ENCODE results near the gene MTHFD2. TPM values are rescaled to one million over a fixed set of nuclear protein-coding genes. Genes with fewer than 3 reads are reported as not detected.

MTHFD2 gene
- total and polyA plus RNA-seq, 2 donors (not counting 1 experiment from before 2014, with no cell fraction given) = 9.5 to 18.0 TPM

GRCh38 chr2:74249406-74250122 lies 51.1 kb downstream of the MTHFD2 start:
- no peaks in the 10 kb centered on the region for H3K27me3 ChIP-seq (replicated peaks in 1 of 4; ENCODE audit: control extremely low read depth in 1 of 4, control insufficient read depth in 3 of 4, insufficient read depth in 4 of 4, low read length in 3 of 4)
- H3K4me3 ChIP-seq (ENCODE audit: control extremely low read depth in 1 of 5, extremely low read depth in 1 of 5, insufficient read depth in 1 of 5, low read depth in 2 of 5, low read length in 4 of 5) = no peak overlapping the region
- no peaks in the 10 kb centered on the region for H4K20me1 ChIP-seq (ENCODE audit: control insufficient read depth, insufficient read depth, low read length, poor library complexity, severe bottlenecking)
- H3K27ac ChIP-seq (ENCODE audit: low read length in 2 of 2) = no peak overlapping the region
- TF ChIP-seq CTCF (IDR thresholded peaks at IDR 0.05) (no peak), EZH2 (IDR thresholded peaks at IDR 0.05; ENCODE audit: borderline replicate concordance, insufficient read depth, low read depth, low read length, poor library complexity, severe bottlenecking) (no peak)
- Mint-ChIP-seq H3K27ac (no peak overlapping the region), H3K4me3 (no peak overlapping the region), H3K9me3 (ENCODE audit: insufficient read depth) (no peaks in the 10 kb centered on the region), H3K27me3 (no peaks in the 10 kb centered on the region), H3K4me1 (peaks cover 6% of the 10 kb centered on the region)
- DNase-seq (peak; percentile 17), ATAC-seq (ENCODE audit: low read depth) (no peak)
- no peaks in the 10 kb centered on the region for H3K36me3 ChIP-seq (replicated peaks in 1 of 2; ENCODE audit: control extremely low read depth in 1 of 2, control insufficient read depth in 1 of 2, extremely low read depth in 1 of 2, insufficient read depth in 2 of 2, low read length in 1 of 2)
- no peaks in the 10 kb centered on the region for H3K4me1 ChIP-seq (ENCODE audit: control insufficient read depth in 2 of 2, insufficient read depth in 2 of 2, low read length in 2 of 2)
- no peaks in the 10 kb centered on the region for H3K9me3 ChIP-seq (ENCODE audit: control extremely low read depth in 1 of 3, control insufficient read depth in 2 of 3, insufficient read depth in 1 of 3, low read length in 2 of 3)
- intact Hi-C loops (cut with micrococcal nuclease) = loop anchor here (1.0 to 5.0 kb wide), 2 partner anchors 143 to 338 kb away; no protein-coding TSS in a partner anchor
- WGBS (ENCODE audit: insufficient coverage) = 92% methylated on average over 5 of the region's 6 CpGs
- H2AFZ ChIP-seq (ENCODE audit: insufficient read depth, low read depth, low read length, poor library complexity, severe bottlenecking) = no peak overlapping the region
- no peak overlapping the region for H3K4me2 ChIP-seq (replicated peaks; ENCODE audit: low read depth, low read length, poor library complexity, severe bottlenecking)
- no peak overlapping the region for H3K9ac ChIP-seq (ENCODE audit: low read length)
- no peaks in the 10 kb centered on the region for H3K79me2 ChIP-seq (ENCODE audit: control insufficient read depth, insufficient read depth, low read length)
- ChIA-PET CTCF (interaction anchor here (0.6 to 4.0 kb wide), 33 partner anchors 9 to 425 kb away, joined by 3 to 69 read pairs (median 4); partner anchors contain the start of genes AUP1, CCDC142, HTRA2 and MTHFD2), POLR2A (interaction anchor here (0.9 kb wide), 1 partner anchor 71 kb away, joined by 3 read pairs; the partner anchor contains the start of gene MOB1A)

- Mint-ChIP-seq H3K4me3 (no peak overlapping the region), H3K4me1 (peaks cover 6% of the 10 kb centered on the region), H3K9me3 (ENCODE audit: insufficient read depth) (no peaks in the 10 kb centered on the region), H3K27me3 (no peaks in the 10 kb centered on the region), H3K27ac (no peak overlapping the region)
- H3K4me2 ChIP-seq (replicated peaks; ENCODE audit: low read depth, low read length, poor library complexity, severe bottlenecking) = peak overlapping the region; percentile 6
- intact Hi-C loops (cut with micrococcal nuclease) = loop anchor here (1.0 to 5.0 kb wide), 2 partner anchors 142 to 337 kb away; no protein-coding TSS in a partner anchor
- H3K36me3 ChIP-seq (replicated peaks in 1 of 2; ENCODE audit: control extremely low read depth in 1 of 2, control insufficient read depth in 1 of 2, extremely low read depth in 1 of 2, insufficient read depth in 2 of 2, low read length in 1 of 2) = no peaks in the 10 kb centered on the region
- H3K27ac ChIP-seq (ENCODE audit: low read length in 2 of 2) = no peak overlapping the region
- H3K4me1 ChIP-seq (ENCODE audit: control insufficient read depth in 2 of 2, insufficient read depth in 2 of 2, low read length in 2 of 2) = no peaks in the 10 kb centered on the region
- no peaks in the 10 kb centered on the region for H3K9me3 ChIP-seq (ENCODE audit: control extremely low read depth in 1 of 3, control insufficient read depth in 2 of 3, insufficient read depth in 1 of 3, low read length in 2 of 3)
- POLR2A ChIA-PET = interaction anchor here (0.6 to 0.9 kb wide), 2 partner anchors 72 to 208 kb away, joined by 3 read pairs; partner anchors contain the start of gene MOB1A
- TF ChIP-seq CTCF (IDR thresholded peaks at IDR 0.05) = peak; percentile 90
- no peak for TF ChIP-seq EZH2 (IDR thresholded peaks at IDR 0.05; ENCODE audit: borderline replicate concordance, insufficient read depth, low read depth, low read length, poor library complexity, severe bottlenecking)
- WGBS (ENCODE audit: insufficient coverage) = no CpG with 5 or more reads among the region's 10 CpGs
- H3K4me3 ChIP-seq (ENCODE audit: control extremely low read depth in 1 of 5, extremely low read depth in 1 of 5, insufficient read depth in 1 of 5, low read depth in 2 of 5, low read length in 4 of 5) = no peak overlapping the region
- peak overlapping the region; percentile 7 for H2AFZ ChIP-seq (ENCODE audit: insufficient read depth, low read depth, low read length, poor library complexity, severe bottlenecking)
- ATAC-seq (ENCODE audit: low read depth) = peak; percentile 51
- CTCF ChIA-PET = interaction anchor here (0.6 to 4.0 kb wide), 33 partner anchors 8 to 426 kb away, joined by 3 to 69 read pairs (median 4); partner anchors contain the start of genes AUP1, CCDC142, HTRA2 and MTHFD2
- no peak overlapping the region for H3K9ac ChIP-seq (ENCODE audit: low read length)
- H4K20me1 ChIP-seq (ENCODE audit: control insufficient read depth, insufficient read depth, low read length, poor library complexity, severe bottlenecking) = no peaks in the 10 kb centered on the region
- no peaks in the 10 kb centered on the region for H3K27me3 ChIP-seq (replicated peaks in 1 of 4; ENCODE audit: control extremely low read depth in 1 of 4, control insufficient read depth in 3 of 4, insufficient read depth in 4 of 4, low read length in 3 of 4)
- H3K79me2 ChIP-seq (ENCODE audit: control insufficient read depth, insufficient read depth, low read length) = no peaks in the 10 kb centered on the region
- peak; percentile 72 for DNase-seq
Measured at GRCh38 chr2:74250189-74250631, 51.8 kb downstream of the MTHFD2 start.
